ENCODE data around the gene BLVRA.

GRCh38 chr7:43754596-43754995, 3.9 kb upstream of the BLVRA start:
- TF ChIP-seq POLR2A (IDR thresholded peaks at IDR 0.05; ENCODE audit: low read length): no peak
- TF ChIP-seq GATA1 (IDR thresholded peaks at IDR 0.05; ENCODE audit: low read depth, low read length): no peak

All from erythroblast (primary cell).